ENCODE results near the gene TRMT1.
"Not testable (repeated sequence)": the region's sequence is repeated elsewhere in the genome, so short reads cannot be mapped to it uniquely, and the experiment has no call there.

Gene TRMT1

GRCh38 chr19:13116282-13117175 lies at the start of gene TRMT1:
Gene TRMT1, minus strand, starts transcription at chr19:13116740. Its CDS starts 341 bp downstream, at chr19:13116399.
- DNase-seq (ENCODE audit: low read depth in 2 of 2) = peak; percentile 90 to 92

- not testable (repeated sequence) for DNase-seq (ENCODE audit: low read depth in 2 of 2)
These were observed 49.6 kb upstream of the TRMT1 start for GRCh38 chr19:13166151-13166550.

- DNase-seq (ENCODE audit: low read depth in 2 of 2) = no peak
These were observed 48.8 kb upstream of the TRMT1 start for GRCh38 chr19:13165162-13165997.

GRCh38 chr19:13164343-13165161 lies 48.0 kb upstream of the TRMT1 start:
- no peak for DNase-seq (ENCODE audit: low read depth in 2 of 2)

- peak in 1 of 2 donors; percentile 51 for DNase-seq (ENCODE audit: low read depth in 2 of 2)
These were observed 47.2 kb upstream of the TRMT1 start for GRCh38 chr19:13163609-13164342.

- DNase-seq (ENCODE audit: low read depth in 2 of 2) = peak; percentile 86 to 91
These were observed 46.4 kb upstream of the TRMT1 start for GRCh38 chr19:13162724-13163608.

- DNase-seq (ENCODE audit: low read depth in 2 of 2) = no peak
These were observed 44.0 kb upstream of the TRMT1 start for GRCh38 chr19:13160557-13160956.

- DNase-seq (ENCODE audit: low read depth in 2 of 2) = no peak
These were observed 43.2 kb upstream of the TRMT1 start for GRCh38 chr19:13159713-13160112.

GRCh38 chr19:13155472-13156359 lies 39.2 kb upstream of the TRMT1 start:
- peak in 1 of 2 donors; percentile 49 for DNase-seq (ENCODE audit: low read depth in 2 of 2)

GRCh38 chr19:13154911-13155471 lies 38.5 kb upstream of the TRMT1 start:
- peak; percentile 73 to 80 for DNase-seq (ENCODE audit: low read depth in 2 of 2)

GRCh38 chr19:13154241-13154778 lies 37.8 kb upstream of the TRMT1 start:
- peak in 1 of 2 donors; percentile 64 for DNase-seq (ENCODE audit: low read depth in 2 of 2)

GRCh38 chr19:13153569-13154240 lies 37.2 kb upstream of the TRMT1 start:
- DNase-seq (ENCODE audit: low read depth in 2 of 2) = no peak

GRCh38 chr19:13152974-13153568 lies 36.5 kb upstream of the TRMT1 start:
- peak; percentile 95 to 97 for DNase-seq (ENCODE audit: low read depth in 2 of 2)

- DNase-seq (ENCODE audit: low read depth in 2 of 2) = no peak
These were observed 35.9 kb upstream of the TRMT1 start for GRCh38 chr19:13152356-13152973.

GRCh38 chr19:13151605-13152355 lies 35.2 kb upstream of the TRMT1 start:
- peak; percentile 92 to 95 for DNase-seq (ENCODE audit: low read depth in 2 of 2)
